Right lobe of liver (tissue), 4 donors: Measurements from ENCODE around the gene C2orf81.

Experiments used
- POLR2A ChIP-seq: fragments of 450-650 bp; IDR thresholded peaks from one replicate; pipeline ENCODE4 v1.6.1; 2017; ENCODE audit warnings: antibody characterized with exemption, mild to moderate bottlenecking
- TF ChIP-seq, protein P1 (sequence below), 4 donors: fragments of 200-600 bp in 3 of 4; fragments of 450-650 bp in 1 of 4; IDR thresholded peaks; one replicate each; pipeline versions ENCODE4 v1.5.1 to v1.8.0; 2016 to 2022; ENCODE audit warnings: antibody characterized with exemption in 4 of 4, mild to moderate bottlenecking in 2 of 4
- donor health status: DM: no; HTN: no; CAD: no.
- donor health status: DM: no; HTN: no; CAD: no.
- donor health status: DM: no; HTN: yes; CAD: no.

DNA sequence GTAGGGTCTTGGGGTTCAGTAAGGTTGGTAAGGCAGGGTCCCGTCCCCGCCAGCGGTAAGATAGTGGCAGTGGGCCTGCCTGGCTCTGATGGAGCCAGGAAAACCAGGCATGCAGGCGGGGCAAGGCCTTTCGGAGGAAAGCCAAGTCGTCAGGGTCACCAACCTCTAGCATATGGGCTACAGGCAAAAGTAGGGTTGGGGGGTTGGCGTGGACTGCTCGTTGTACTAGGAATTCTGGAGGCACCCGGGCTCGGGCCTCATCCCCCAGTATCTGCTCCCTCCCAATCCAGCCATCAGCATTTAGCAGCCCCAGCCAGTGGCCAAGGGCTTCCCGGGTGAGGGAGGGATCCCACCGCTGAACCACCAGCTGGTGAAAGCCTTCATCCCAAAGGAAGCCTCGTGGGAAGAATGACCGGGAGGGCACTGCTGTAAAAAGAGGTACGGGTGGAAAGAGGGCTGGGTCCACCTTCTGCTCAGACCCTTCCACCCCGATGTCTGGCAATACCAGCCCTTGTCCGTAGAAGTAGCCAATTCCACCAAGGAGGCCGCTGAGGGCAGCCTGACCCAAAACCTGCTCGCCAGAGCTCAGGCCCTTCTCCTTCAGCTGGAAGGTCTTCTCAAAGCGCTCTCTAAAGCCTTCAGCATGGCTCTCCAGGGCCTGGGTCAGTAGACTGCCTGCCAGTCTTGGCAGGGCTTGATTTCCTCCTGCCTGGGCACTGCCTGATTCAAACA, 40.8 kb upstream of the C2orf81 start:
- TF ChIP-seq, protein P1, sequence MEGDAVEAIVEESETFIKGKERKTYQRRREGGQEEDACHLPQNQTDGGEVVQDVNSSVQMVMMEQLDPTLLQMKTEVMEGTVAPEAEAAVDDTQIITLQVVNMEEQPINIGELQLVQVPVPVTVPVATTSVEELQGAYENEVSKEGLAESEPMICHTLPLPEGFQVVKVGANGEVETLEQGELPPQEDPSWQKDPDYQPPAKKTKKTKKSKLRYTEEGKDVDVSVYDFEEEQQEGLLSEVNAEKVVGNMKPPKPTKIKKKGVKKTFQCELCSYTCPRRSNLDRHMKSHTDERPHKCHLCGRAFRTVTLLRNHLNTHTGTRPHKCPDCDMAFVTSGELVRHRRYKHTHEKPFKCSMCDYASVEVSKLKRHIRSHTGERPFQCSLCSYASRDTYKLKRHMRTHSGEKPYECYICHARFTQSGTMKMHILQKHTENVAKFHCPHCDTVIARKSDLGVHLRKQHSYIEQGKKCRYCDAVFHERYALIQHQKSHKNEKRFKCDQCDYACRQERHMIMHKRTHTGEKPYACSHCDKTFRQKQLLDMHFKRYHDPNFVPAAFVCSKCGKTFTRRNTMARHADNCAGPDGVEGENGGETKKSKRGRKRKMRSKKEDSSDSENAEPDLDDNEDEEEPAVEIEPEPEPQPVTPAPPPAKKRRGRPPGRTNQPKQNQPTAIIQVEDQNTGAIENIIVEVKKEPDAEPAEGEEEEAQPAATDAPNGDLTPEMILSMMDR (IDR thresholded peaks at IDR 0.05), result no peak
- no peak for TF ChIP-seq POLR2A
